ENCODE results near the gene SCRN1. TPM values are rescaled to one million over a fixed set of nuclear protein-coding genes. Genes with fewer than 3 reads are reported as not detected.

Gene SCRN1
- total RNA-seq, 4 donors from 2014 or later = 26.6 to 38.5 (median 32.9) TPM

- WGBS, 2 donors = 63 to 67% methylated on average over 5 of the region's 5 CpGs
- Histone ChIP-seq H3K27ac (no peak overlapping the region), H3K4me1 (peaks cover 0 to 1% of the 10 kb centered on the region in 2 donors), H3K36me3 (no peaks in the 10 kb centered on the region), H3K4me3 (replicated peaks in 1 of 3) (no peak overlapping the region), H3K27me3 (no peaks in the 10 kb centered on the region), H3K9me3 (no peaks in the 10 kb centered on the region)
- DNase-seq = no peak
- intact Hi-C loops (cut with DNase I) = no loop called here
- TF ChIP-seq CTCF (IDR thresholded peaks at IDR 0.05) (no peak), POLR2A (IDR thresholded peaks at IDR 0.05) (no peak)
These were observed 117.7 kb downstream of the SCRN1 start for GRCh38 chr7:29871787-29872398.

Small RNA genes lying within 50 kb of the gene (small RNA-seq; reads per million reads assigned to genes)
- gene RF01210 = not detected

Other genes starting within 250 kb of the SCRN1 start
- 1 to 10 TPM in 2 of 4 donors, under 1 TPM in 2; 0.22 to 1.2 (median 0.70) TPM for gene WIPF3, start 183.3 kb downstream of the SCRN1 start, total RNA-seq
- 10 to 100 TPM in 1 of 4 donors, 1 to 10 TPM in 3; 5.2 to 11.7 (median 6.6) TPM for gene FKBP14, start 36.9 kb upstream of the SCRN1 start, total RNA-seq
- 10 to 100 TPM in 1 of 4 donors, 1 to 10 TPM in 3; 7.1 to 13.3 (median 8.8) TPM for gene PLEKHA8, start 38.6 kb upstream of the SCRN1 start, total RNA-seq
- gene MTURN, start 145.2 kb upstream of the SCRN1 start, total RNA-seq = 10 to 100 TPM; 32.0 to 86.3 (median 44.0) TPM

Measured in thyroid gland (tissue), 4 donors.